ENCODE measurements around the gene APCDD1L. TPM values are rescaled to one million over a fixed set of nuclear protein-coding genes. Genes with fewer than 3 reads are reported as not detected.
"Not testable (repeated sequence)": the region's sequence is repeated elsewhere in the genome, so short reads cannot be mapped to it uniquely, and the experiment has no call there.

APCDD1L gene
- total RNA-seq, 3 donors from 2014 or later = 0.73 to 2.0 TPM; not detected in 1

- no peaks in the 10 kb centered on the region for H3K27me3 ChIP-seq
- no peaks in the 10 kb centered on the region for H3K36me3 ChIP-seq
- H3K9me3 ChIP-seq = no peaks in the 10 kb centered on the region
- intact Hi-C loops (cut with DNase I; ENCODE audit: low total_unique reads) = no loop called here
- DNase-seq (ENCODE audit: low spot score in 2 of 2) = no peak
- TF ChIP-seq POLR2A (IDR thresholded peaks at IDR 0.05) (no peak), CTCF (IDR thresholded peaks at IDR 0.05) (no peak), POLR2AphosphoS5 (IDR thresholded peaks at IDR 0.05) (no peak)
- H3K4me3 ChIP-seq = no peak overlapping the region
- no peak overlapping the region for H3K27ac ChIP-seq
- no peaks in the 10 kb centered on the region for H3K4me1 ChIP-seq
Measured at GRCh38 chr20:58429303-58429702, 85.9 kb downstream of the APCDD1L start.

DNA sequence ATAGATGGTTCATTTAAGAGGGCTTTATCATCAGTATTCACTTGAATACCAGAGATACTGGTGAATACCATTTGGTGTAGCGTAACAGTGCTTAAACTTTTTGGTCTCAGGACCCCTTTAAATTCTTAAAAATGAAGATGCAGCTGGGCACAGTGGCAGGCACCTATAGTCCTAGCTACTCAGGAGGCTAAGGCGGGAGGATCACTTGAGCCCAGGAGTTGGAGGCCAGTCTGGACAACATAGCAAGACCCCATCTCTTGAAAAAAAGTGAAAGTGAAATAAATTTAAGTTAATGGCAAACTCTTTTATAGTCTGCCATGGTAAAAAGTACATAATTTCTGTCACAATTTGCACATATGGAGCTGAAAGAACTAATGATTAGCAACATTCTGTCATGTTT, 86.8 kb downstream of the APCDD1L start:
- Histone ChIP-seq H3K36me3 (no peaks in the 10 kb centered on the region), H3K9me3 (no peaks in the 10 kb centered on the region), H3K4me1 (no peaks in the 10 kb centered on the region), H3K4me3 (no peak overlapping the region), H3K27ac (no peak overlapping the region), H3K27me3 (no peaks in the 10 kb centered on the region)
- TF ChIP-seq POLR2AphosphoS5 (IDR thresholded peaks at IDR 0.05) (no peak), POLR2A (IDR thresholded peaks at IDR 0.05) (no peak), CTCF (IDR thresholded peaks at IDR 0.05) (no peak)
- DNase-seq (ENCODE audit: low spot score in 2 of 2) = no peak
- intact Hi-C loops (cut with DNase I; ENCODE audit: low total_unique reads) = no loop called here

- H3K4me1 ChIP-seq; H3K4me3 ChIP-seq; H3K36me3 ChIP-seq; DNase-seq (ENCODE audit: low spot score in 2 of 2); H3K27ac ChIP-seq; intact Hi-C loops (cut with DNase I; ENCODE audit: low total_unique reads); H3K27me3 ChIP-seq; H3K9me3 ChIP-seq: not testable (repeated sequence)
Measured at GRCh38 chr20:58427571-58427970, 87.6 kb downstream of the APCDD1L start.

DNA sequence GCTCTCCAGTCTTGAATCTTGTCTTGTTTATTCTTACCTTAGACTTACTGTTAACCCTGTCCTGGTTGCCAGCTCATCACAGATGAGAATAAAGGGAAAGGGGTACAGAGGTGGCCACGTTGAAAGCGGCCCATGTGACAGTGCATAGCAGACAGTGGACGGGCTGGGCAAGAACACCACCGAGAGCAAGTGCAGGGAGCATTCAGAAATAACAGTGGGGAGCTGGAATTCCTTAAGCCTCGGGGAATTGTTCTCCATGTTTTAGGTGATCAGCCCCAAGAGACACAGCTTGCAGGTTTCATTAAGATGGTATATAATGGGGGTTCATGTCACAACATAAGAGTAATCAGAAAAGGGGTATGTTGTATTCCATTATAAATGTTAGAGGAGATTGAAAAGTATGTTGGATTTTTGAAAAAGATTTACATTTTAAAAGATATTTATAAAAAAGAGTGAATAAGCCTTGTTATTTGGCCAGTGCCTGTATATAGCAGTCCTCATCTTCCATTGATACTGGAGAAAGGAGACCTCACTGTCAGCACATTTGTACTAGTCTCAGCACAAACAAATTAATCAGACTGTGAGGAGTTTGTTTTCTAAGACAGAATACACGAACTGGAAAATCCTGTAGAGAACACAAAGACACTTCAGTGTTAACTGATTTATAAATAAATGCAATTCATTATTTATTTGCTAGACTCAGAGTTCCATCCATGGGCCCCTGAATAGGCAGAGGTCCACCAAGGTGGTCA, 90.8 kb downstream of the APCDD1L start:
- Histone ChIP-seq H3K4me3 (no peak overlapping the region), H3K36me3 (no peaks in the 10 kb centered on the region), H3K27me3 (no peaks in the 10 kb centered on the region), H3K9me3 (no peaks in the 10 kb centered on the region), H3K4me1 (no peaks in the 10 kb centered on the region), H3K27ac (no peak overlapping the region)
- intact Hi-C loops (cut with DNase I; ENCODE audit: low total_unique reads) = no loop called here
- TF ChIP-seq POLR2AphosphoS5 (IDR thresholded peaks at IDR 0.05) = no peak
- no peak for TF ChIP-seq CTCF (IDR thresholded peaks at IDR 0.05)
- no peak for TF ChIP-seq POLR2A (IDR thresholded peaks at IDR 0.05)
- DNase-seq (ENCODE audit: low spot score in 2 of 2) = no peak

GRCh38 chr20:58421497-58421850, 93.7 kb downstream of the APCDD1L start:
- intact Hi-C loops (cut with DNase I; ENCODE audit: low total_unique reads) = no loop called here
- H3K27ac ChIP-seq = no peak overlapping the region
- H3K36me3 ChIP-seq = no peaks in the 10 kb centered on the region
- no peak overlapping the region for H3K4me3 ChIP-seq
- TF ChIP-seq POLR2A (IDR thresholded peaks at IDR 0.05) (no peak), CTCF (IDR thresholded peaks at IDR 0.05) (no peak), POLR2AphosphoS5 (IDR thresholded peaks at IDR 0.05) (no peak)
- no peaks in the 10 kb centered on the region for H3K9me3 ChIP-seq
- no peaks in the 10 kb centered on the region for H3K4me1 ChIP-seq
- H3K27me3 ChIP-seq = no peaks in the 10 kb centered on the region
- no peak for DNase-seq (ENCODE audit: low spot score in 2 of 2)

All from breast epithelium (tissue), 4 donors.